C4-2B (cell line): Measurements from ENCODE around the gene MOB1B.

Experiments used
- H3K27ac ChIP-seq: fragments of 450-650 bp; 2 replicates; pipeline ENCODE4 v1.5.1; 2017
- ZFX ChIP-seq: fragments of 450-650 bp; IDR thresholded peaks from 2 replicates; pipeline ENCODE4 v1.6.1; 2017
- TF ChIP-seq, protein P1 (sequence below): fragments of 450-650 bp; conservative IDR thresholded peaks from 2 replicates; pipeline ENCODE4 v1.5.1; 2017; ENCODE audit warnings: mild to moderate bottlenecking

MOB1B gene

DNA sequence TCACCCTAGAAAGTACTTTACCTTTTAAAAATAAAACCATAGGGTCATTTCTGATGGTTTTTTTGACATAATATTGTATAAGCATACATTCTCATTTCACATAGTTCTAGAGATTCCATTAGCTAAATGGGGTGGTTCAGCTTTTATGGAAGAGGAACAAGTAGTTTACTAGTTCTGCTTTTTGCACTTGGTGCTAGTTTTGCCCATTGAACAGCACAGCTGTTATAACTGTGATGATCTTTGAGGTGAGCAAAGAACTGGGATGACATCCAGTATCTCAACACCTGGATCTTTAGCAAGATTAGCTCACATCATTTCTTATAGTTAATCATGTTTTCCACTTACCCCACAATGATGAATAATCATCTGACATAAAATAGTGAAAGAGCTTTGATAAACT, 40.9 kb downstream of the MOB1B start:
- TF ChIP-seq, protein P1, sequence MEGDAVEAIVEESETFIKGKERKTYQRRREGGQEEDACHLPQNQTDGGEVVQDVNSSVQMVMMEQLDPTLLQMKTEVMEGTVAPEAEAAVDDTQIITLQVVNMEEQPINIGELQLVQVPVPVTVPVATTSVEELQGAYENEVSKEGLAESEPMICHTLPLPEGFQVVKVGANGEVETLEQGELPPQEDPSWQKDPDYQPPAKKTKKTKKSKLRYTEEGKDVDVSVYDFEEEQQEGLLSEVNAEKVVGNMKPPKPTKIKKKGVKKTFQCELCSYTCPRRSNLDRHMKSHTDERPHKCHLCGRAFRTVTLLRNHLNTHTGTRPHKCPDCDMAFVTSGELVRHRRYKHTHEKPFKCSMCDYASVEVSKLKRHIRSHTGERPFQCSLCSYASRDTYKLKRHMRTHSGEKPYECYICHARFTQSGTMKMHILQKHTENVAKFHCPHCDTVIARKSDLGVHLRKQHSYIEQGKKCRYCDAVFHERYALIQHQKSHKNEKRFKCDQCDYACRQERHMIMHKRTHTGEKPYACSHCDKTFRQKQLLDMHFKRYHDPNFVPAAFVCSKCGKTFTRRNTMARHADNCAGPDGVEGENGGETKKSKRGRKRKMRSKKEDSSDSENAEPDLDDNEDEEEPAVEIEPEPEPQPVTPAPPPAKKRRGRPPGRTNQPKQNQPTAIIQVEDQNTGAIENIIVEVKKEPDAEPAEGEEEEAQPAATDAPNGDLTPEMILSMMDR, result no peak
- no peak for TF ChIP-seq ZFX
- H3K27ac ChIP-seq, result no peak overlapping the region

DNA sequence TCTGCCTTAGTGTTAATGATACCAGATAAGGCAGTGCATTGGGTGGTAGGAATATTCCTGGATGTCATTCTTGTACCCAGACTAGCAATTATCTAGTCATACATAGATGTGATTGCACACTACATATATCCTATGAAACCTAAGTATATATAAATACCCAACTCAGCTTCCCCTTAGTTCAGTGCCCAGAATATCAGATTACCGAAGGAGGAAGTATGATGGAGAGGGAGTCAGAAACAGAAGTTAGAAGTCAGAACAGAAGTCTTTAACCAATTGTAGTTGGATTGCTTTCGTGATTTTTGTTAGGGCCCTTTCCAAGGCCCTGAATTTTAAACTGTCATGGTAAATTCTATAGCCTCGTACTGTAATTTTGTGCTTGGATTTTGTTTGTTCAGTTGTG, 42.9 kb downstream of the MOB1B start:
- no peak overlapping the region for H3K27ac ChIP-seq
- TF ChIP-seq ZFX, result no peak

GRCh38 chr4:70945452-70946055, 43.4 kb downstream of the MOB1B start:
- TF ChIP-seq ZFX, result no peak
- TF ChIP-seq, protein P1, result no peak
- no peak overlapping the region for H3K27ac ChIP-seq

DNA sequence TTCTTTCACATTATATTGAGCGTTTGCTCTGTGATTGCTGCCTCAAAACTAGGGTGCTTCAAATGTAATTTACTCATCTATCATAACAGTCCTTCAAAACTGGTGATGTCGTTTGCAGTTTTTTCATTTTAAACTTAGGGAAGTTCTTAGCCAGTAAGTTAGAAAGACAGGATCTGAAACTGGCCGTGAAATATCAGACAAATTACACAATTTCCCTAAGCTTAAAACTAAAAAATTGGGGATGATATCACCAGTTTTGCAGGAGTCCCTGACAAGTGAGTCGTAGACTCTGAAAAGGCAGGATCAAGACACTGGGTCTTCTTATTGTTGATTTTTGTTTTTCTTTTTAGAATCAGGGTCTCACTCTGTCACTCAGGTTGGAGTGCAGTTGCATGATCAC, 44.8 kb downstream of the MOB1B start:
- no peak overlapping the region for H3K27ac ChIP-seq
- no peak for TF ChIP-seq ZFX
- TF ChIP-seq, protein P1, result no peak

GRCh38 chr4:70948665-70949260, 46.6 kb downstream of the MOB1B start:
- no peak overlapping the region for H3K27ac ChIP-seq
- TF ChIP-seq, protein P1, result no peak
- TF ChIP-seq ZFX, result no peak

DNA sequence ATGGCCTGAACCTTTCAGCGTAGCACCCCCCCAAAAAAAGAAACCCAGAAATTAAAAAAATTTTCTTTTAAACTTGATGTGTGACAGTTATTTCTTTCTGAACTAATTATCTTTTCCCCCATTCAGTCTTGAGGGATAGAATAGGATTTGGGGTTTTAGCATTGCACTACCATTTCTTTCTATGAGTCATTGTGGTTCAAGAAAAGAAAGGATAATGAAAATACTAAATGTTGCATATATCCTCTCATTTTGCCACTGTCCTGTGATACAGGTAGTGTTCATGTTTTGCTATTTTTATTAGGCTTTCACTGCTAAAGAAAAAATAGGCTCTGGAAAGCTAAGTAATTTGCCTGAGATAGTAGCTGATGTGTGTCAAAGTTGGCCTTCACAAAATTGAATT, 51.9 kb downstream of the MOB1B start:
- TF ChIP-seq, protein P1, result no peak
- TF ChIP-seq ZFX, result no peak
- no peak overlapping the region for H3K27ac ChIP-seq

DNA sequence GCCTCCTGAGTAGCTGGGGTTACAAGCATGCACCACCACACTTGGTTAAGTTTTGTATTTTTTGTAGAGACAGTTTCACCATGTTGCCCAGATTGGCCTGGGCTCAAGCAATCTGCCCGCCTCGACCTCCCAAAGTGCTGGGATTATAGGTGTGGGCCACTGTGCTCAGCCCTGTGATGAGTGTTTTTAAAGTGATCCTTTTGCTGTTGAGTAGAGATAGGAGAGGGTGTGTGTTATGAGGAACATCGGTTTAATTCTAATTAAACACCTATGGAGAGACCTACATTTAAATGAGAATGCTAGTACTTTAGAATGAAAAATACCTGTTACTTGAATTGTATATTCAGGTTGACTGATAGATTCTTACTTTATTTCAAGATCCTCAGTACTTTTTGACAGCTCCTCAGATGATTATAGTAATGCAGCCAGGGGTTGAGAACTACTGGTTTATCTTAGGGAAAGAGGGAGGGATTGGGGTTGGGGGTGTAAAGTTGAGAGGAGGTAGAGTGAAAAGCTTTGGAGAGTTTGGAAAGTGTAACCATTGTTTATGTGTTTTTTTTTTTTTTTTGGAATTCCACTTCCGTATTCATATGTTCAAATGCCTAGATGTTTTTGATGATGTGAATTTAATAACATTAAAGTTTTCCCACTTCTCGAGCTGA, 54.5 kb downstream of the MOB1B start:
- no peak overlapping the region for H3K27ac ChIP-seq
- TF ChIP-seq, protein P1, result no peak
- TF ChIP-seq ZFX, result no peak
